Fibroblast of skin of scalp (primary cell): ENCODE results near the gene CHFR.
"Not testable (repeated sequence)": the region's sequence is repeated elsewhere in the genome, so short reads cannot be mapped to it uniquely, and the experiment has no call there.

ENCODE experiments used
- DNase-seq: peaks from one replicate; pipeline ENCODE4 v3.0.0-alpha.2; 2013

CHFR gene

GRCh38 chr12:132839558-132840235 lies 47.7 kb downstream of the CHFR start:
- DNase-seq = no peak

GRCh38 chr12:132838410-132839080 lies 48.9 kb downstream of the CHFR start:
- no peak for DNase-seq

DNA sequence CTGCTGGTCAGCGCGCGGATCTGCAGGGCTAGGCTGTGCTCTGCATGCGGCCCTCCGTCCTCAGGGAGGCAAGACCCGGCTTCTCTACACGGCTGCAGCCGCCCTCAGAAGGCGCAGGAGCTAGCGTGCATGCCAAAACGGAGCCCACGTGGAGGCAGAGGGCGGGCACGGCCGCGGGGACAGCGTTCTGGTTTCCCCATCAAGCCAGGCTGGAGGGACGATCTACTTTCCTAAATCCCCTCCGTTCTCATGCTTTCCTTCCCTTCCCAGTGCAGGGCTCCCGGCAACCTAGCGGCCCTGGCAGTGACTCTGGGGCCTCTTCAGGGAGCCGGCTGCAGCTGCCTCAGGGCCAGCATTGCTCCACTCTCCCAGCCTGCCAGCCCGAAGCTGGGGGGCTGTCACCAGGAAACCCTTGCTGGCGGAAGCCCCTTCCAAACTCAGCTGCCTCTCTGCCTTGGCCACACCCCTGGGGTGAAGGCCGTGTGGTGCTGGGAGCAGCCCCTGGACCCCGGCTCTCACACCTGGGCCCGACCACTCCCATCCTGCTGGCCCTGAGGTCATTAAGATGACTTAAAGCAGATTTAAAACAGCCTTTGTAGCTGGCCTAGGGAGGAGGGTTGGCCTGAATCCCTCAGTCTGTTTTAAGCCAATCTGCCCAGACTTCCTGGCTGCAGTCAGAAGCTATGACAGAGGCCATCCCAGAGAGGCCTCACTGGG lies 49.6 kb downstream of the CHFR start:
- no peak for DNase-seq

- DNase-seq = no peak
These were observed 50.5 kb downstream of the CHFR start for GRCh38 chr12:132836795-132837331.

- DNase-seq = not testable (repeated sequence)
These were observed 51.2 kb downstream of the CHFR start for GRCh38 chr12:132836230-132836629.

GRCh38 chr12:132835076-132836025 lies 52.1 kb downstream of the CHFR start:
- DNase-seq = no peak

DNA sequence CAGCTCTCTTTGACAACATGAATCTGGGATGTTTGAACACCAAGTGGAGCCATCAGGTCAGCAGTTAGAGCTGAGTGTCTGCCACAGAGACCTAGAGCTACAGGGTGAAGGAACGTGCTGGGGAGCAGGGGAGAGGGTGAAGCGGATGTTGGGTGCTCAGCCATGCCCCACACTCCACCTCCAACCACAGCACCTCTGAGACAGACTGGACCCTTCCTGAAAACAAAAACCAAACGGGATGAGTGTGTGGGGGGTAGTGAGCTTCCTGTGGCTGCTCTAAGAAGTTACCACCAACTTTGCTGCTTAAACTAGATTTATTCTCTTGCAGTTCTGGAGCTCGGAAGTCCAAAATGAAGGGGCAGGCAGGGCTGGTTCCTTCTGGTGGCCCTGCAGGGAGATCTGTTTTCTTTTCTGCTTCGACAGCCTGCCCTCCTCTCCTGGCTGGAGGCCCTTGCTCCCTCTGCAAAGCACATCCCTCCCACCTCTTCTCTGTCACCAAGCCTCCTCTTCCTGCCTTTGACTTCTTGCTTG lies 53.2 kb downstream of the CHFR start:
- DNase-seq = no peak

GRCh38 chr12:132833341-132833740 lies 54.1 kb downstream of the CHFR start:
- DNase-seq = no peak

DNA sequence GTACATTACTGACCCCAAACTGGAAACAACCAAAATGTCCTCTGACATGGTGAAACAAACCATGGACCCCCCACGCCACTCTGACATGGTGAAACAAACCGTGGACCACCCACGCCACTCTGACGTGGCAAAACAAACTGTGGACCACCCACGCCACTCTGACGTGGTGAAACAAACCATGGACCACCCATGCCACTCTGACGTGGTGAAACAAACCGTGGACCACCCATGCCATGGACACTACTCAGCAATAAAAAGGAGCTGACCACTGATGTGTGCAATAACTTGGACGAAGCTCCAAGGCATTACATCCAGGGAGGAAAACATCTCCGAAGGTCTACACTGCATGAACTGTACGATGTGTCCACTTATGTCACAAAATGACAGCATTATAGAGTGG lies 55.6 kb downstream of the CHFR start:
- DNase-seq = no peak

GRCh38 chr12:132828706-132829534 lies 58.5 kb downstream of the CHFR start, which contains the start of gene GOLGA3:
Gene GOLGA3, minus strand, starts transcription at chr12:132828869. Its CDS starts 6,741 bp downstream, at chr12:132822128.
- peak; percentile 96 for DNase-seq

DNA sequence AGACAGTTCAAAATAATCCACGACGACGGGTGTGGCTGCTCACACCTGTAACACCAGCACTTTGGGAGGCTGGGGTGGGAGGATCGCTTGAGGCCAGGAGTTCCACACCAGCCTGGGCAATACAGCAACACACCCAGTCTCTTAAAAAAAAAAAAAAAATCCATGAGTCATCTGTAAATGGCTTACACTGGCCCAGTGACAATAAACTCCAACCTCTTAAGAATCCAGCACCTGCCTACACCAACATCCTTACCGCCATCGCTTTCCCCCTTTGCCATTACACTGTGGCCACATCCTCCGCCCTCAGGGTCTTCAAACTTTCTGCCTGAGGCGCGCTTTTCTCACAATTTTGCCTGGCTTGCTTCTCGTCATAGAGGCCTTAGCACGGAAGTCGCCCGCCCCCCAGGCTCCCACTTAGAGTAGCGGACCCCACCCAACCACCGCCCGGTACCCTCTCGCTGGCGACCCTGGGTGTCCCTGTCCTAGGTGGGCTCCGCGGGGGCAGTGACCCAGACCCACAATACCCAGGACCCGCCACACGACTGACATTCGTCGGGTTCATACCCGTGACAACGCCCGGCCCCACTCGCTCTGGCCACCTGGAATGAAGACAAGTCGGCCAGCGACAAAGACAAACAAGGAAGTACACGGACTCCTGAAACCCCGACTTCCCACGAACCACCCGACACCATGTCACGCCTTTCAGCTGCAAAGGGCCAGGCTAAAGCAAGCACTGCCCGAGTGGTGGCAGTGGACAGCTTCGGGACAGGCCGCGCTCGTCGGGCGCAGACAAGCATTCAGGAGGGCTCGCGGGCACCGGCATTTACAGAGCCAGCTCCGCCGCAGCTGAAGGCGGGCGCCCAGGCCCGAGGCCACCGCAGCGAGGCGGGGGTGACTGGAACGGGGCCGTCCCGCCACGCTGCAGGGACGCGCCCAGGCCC lies 59.4 kb downstream of the CHFR start:
- peak; percentile 73 for DNase-seq

DNA sequence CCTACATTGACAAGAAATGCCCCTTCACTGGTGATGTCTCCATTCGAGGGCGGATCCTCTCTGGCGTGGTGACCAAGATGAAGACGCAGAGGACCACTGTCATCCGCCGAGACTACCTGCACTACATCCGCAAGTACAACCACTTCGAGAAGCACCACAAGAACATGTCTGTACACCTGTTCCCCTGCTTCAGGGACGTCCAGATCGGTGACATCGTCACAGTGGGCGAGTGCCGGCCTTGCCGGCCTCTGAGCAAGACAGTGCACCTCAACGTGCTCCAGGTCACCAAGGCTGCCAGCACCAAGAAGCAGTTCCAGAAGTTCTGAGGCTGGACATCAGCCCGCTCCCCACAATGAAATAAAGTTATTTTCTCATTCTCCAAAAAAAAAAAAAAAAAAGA lies 61.5 kb downstream of the CHFR start:
- DNase-seq = no peak

DNA sequence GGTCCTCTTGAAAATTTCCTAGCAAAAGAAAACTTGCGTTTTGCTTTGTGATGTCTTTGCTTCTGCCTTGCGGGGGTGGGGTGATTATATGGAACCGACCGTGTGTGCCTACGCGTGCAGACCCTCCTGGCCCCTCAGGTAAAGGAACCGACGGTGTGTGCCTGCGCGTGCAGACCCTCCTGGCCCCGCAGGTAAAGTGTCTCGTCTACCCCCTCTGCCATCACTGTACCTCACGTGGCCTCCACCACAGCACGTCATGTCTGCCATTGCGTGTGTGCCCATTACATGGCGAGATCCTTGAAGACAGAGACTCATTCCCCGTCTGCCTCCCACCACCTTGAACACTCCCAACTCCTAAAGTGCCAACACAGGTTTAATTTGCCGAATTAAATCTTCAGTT lies 62.3 kb downstream of the CHFR start:
- DNase-seq = no peak

GRCh38 chr12:132824053-132824452 lies 63.4 kb downstream of the CHFR start:
- no peak for DNase-seq

DNA sequence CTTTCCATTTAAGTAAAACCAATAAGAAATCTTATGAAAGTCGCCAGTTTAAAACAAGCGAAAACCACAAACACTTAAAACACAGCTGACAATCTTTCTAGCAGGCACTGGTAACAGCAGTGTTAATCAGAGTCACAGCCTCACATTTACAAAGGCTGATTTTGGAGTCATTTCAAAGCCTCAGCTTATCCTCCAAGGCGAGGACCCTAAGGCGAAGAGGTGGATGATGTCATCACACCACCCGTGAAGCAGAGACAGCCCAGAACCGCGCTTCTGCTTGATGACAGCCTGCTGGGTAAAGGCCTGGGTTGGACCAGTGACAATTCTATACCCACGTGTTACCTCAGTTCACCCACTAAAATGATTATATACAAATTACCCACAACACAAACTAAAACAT lies 68.8 kb downstream of the CHFR start:
- no peak for DNase-seq

DNA sequence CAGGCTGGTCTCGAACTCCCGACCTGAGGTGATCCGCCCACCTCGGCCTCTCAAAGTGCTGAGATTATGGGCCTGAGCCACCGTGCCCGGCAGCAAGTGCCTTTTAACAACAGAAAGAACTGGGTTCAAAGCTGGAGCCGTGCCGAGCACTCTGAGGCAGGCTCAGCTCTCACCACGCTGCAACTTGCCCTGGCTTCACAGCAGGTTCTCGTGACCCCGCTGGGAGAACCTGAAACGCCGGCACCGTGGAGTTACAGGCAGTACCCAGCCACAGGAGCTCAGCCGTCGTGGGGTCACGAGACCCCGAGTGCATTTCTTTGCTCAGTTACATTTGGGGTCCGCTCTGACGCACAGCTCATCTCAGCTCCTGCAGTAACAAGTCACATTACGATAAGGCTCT lies 73.2 kb downstream of the CHFR start:
- no peak for DNase-seq

- DNase-seq = no peak
These were observed 74.0 kb downstream of the CHFR start for GRCh38 chr12:132813443-132813842.

DNA sequence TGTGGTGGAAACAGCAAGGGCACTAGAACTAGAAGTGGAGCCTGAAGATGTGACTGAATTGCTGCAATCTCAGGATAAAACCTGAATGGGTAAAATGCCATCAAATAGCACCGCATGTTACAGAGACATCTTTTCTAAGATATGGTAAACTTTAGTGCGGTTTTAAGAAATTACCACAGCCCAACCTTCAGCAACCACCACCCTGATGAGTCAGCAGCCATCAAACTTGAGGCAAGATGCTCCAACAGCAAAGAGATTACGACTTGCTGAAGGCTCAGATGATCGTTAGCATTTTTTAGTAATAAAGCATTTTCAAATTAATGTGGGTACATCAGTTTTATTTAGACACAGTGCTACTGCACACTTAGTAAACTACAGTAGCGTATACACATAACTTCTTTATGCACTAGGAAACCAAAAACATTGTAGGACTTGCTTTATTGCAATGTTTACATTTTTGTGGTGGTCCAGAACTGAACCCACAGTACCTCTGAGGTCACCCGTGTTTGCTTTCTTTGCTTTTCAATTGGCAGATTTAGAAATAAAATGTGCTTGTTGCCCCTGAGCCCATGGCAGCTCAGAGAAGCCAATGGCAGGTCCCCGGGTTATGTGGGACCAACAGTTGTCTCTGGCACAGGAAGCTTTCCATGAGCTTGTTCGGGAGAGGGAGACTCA lies 74.6 kb downstream of the CHFR start:
- no peak for DNase-seq

GRCh38 chr12:132809391-132809790 lies 78.0 kb downstream of the CHFR start:
- peak; percentile 38 for DNase-seq
